Thoracic aorta (tissue), 2 donors: ENCODE results near the gene NR3C2. TPM values are rescaled to one million over a fixed set of nuclear protein-coding genes. Genes with fewer than 3 reads are reported as not detected.

Experiments used
- ATAC-seq: fragments of 150-250 bp; one replicate; pipeline ENCODE4 v1.8.0; 2017; ENCODE audit warnings: low read depth; ENCODE audit not compliant: insufficient number of reproducible peaks, low FRiP score
- DNase-seq: peaks from one replicate; pipeline ENCODE4 v3.0.0-alpha.2; 2020; ENCODE audit warnings: low spot score
- H3K27ac ChIP-seq, 2 donors: fragments of 200-600 bp; sonication (generic); 1 replicate in 1 of 2; 2 replicates in 1 of 2; pipeline ENCODE4 v1.5.1; 2016; ENCODE audit warnings: mild to moderate bottlenecking in 2 of 2, moderate library complexity in 2 of 2
- H3K27me3 ChIP-seq: fragments of 200-600 bp; sonication (generic); replicated peaks from 2 replicates; pipeline ENCODE4 v1.6.0; 2016; ENCODE audit warnings: mild to moderate bottlenecking; ENCODE audit not compliant: insufficient read depth
- H3K36me3 ChIP-seq: fragments of 200-600 bp; sonication (generic); one replicate; pipeline ENCODE4 v1.5.1; 2016
- H3K4me1 ChIP-seq, 2 donors: fragments of 200-600 bp; sonication (generic); 1 replicate in 1 of 2; 2 replicates in 1 of 2; pipeline versions ENCODE4 v1.5.1 to v1.6.0; 2016; ENCODE audit warnings: low read depth in 2 of 2, mild to moderate bottlenecking in 1 of 2; ENCODE audit not compliant: control insufficient read depth in 1 of 2
- H3K4me3 ChIP-seq: fragments of 200-600 bp; sonication (generic); 2 replicates; pipeline ENCODE4 v1.5.1; 2016; ENCODE audit warnings: mild to moderate bottlenecking
- H3K9me3 ChIP-seq: fragments of 200-600 bp; sonication (generic); 2 replicates; pipeline ENCODE4 v1.5.1; 2016
- CTCF ChIP-seq: fragments of 200-600 bp; sonication (generic); IDR thresholded peaks from one replicate; pipeline ENCODE4 v1.5.1; 2019; ENCODE audit warnings: antibody characterized with exemption
- total RNA-seq, 2 donors: library from RNA; depleted of rRNA; stranded (reverse); fragments of >200 nt; gene quantifications; one replicate each; pipeline versions ENCODE4 v1.1.0 to v1.2.3, GENCODE V29; 2016

The NR3C2 gene
- total RNA-seq, 2 donors from 2014 or later, result 11.2 to 18.1 TPM

GRCh38 chr4:148412460-148412994 is 29.7 kb downstream of the NR3C2 start:
- no peak for DNase-seq
- no peak overlapping the region for H3K27ac ChIP-seq
- no peaks in the 10 kb centered on the region for H3K27me3 ChIP-seq
- H3K4me3 ChIP-seq, result no peak overlapping the region
- H3K4me1 ChIP-seq, result peaks cover 0 to 5% of the 10 kb centered on the region in 2 donors
- no peaks in the 10 kb centered on the region for H3K36me3 ChIP-seq
- no peak for TF ChIP-seq CTCF
- H3K9me3 ChIP-seq, result no peaks in the 10 kb centered on the region
- ATAC-seq, result no peak

- Histone ChIP-seq H3K27me3 (no peaks in the 10 kb centered on the region), H3K36me3 (no peaks in the 10 kb centered on the region), H3K4me3 (no peak overlapping the region), H3K9me3 (no peaks in the 10 kb centered on the region), H3K4me1 (no peaks in the 10 kb centered on the region), H3K27ac (no peak overlapping the region)
- DNase-seq, result no peak
- no peak for ATAC-seq
- no peak for TF ChIP-seq CTCF
Observed at GRCh38 chr4:148405161-148405893, 36.9 kb downstream of the NR3C2 start.

- ATAC-seq (no peak), DNase-seq (no peak)
- H3K36me3 ChIP-seq, result no peaks in the 10 kb centered on the region
- H3K4me3 ChIP-seq, result no peak overlapping the region
- H3K9me3 ChIP-seq, result no peaks in the 10 kb centered on the region
- H3K27me3 ChIP-seq, result no peaks in the 10 kb centered on the region
- no peaks in the 10 kb centered on the region for H3K4me1 ChIP-seq
- no peak for TF ChIP-seq CTCF
- no peak overlapping the region for H3K27ac ChIP-seq
Observed at GRCh38 chr4:148398988-148399387, 43.2 kb downstream of the NR3C2 start.

- Histone ChIP-seq H3K27ac (no peak overlapping the region), H3K4me3 (no peak overlapping the region), H3K36me3 (no peaks in the 10 kb centered on the region), H3K27me3 (no peaks in the 10 kb centered on the region), H3K9me3 (no peaks in the 10 kb centered on the region), H3K4me1 (no peaks in the 10 kb centered on the region)
- ATAC-seq (no peak), DNase-seq (no peak)
- no peak for TF ChIP-seq CTCF
Observed at GRCh38 chr4:148397771-148398170, 44.4 kb downstream of the NR3C2 start.

- Histone ChIP-seq H3K4me3 (no peak overlapping the region), H3K9me3 (no peaks in the 10 kb centered on the region), H3K27ac (no peak overlapping the region), H3K36me3 (no peaks in the 10 kb centered on the region), H3K4me1 (no peaks in the 10 kb centered on the region), H3K27me3 (no peaks in the 10 kb centered on the region)
- no peak for ATAC-seq
- DNase-seq, result no peak
- no peak for TF ChIP-seq CTCF
Observed at GRCh38 chr4:148396986-148397673, 45.1 kb downstream of the NR3C2 start.
